OCI-LY7 (cell line): Measurements from ENCODE around the gene PPP2R2B.

Experiments
- EZH2phosphoT487 ChIP-seq: fragments of 200-600 bp; sonication (generic); IDR thresholded peaks from 2 replicates; pipeline ENCODE4 v1.6.1; 2018; ENCODE audit warnings: low read depth, borderline replicate concordance, mild to moderate bottlenecking, mixed run types, antibody characterized with exemption, low read length, moderate library complexity, mixed read lengths
- TF ChIP-seq, protein P1 (sequence below): fragments of 200-600 bp; sonication (generic); conservative IDR thresholded peaks from 2 replicates; pipeline ENCODE4 v1.5.1; 2014; ENCODE audit warnings: mild to moderate bottlenecking, antibody characterized with exemption, low read length, moderate library complexity, mixed read lengths

DNA sequence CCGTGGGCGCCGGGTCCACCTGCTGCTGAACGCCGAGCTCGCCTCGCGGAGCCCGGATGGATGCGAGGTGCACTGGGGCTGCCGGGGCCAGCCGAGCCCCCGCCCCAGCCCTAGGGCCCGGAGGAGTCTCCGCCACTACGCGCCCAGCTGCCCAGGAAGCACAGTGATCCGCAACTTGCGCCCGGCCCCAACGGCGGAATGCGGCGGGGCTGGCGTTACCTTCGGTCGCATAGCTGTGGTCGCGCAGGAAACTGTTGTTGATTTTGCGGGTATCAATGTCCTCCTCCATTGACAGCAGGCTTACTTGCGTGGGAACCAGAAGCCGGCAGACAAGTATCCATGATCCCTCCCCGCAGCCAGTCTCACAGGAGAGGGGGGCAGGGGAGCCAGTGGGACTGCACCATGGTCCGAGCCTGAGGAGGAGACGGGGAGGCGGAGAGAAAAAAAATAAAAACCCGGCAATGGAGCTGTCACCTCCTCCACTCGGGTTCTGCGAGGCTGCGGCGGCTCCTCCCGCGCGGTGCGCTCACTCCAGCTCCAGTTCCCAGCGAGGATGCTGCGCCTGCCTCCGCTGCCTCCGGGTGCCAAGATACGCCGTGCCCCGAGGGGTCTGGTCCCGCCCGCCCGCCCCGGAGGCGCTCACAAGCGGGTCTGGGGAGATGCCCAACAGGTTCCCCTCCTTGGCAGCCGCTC lies 628 bp downstream of the PPP2R2B start:
- TF ChIP-seq, protein P1, sequence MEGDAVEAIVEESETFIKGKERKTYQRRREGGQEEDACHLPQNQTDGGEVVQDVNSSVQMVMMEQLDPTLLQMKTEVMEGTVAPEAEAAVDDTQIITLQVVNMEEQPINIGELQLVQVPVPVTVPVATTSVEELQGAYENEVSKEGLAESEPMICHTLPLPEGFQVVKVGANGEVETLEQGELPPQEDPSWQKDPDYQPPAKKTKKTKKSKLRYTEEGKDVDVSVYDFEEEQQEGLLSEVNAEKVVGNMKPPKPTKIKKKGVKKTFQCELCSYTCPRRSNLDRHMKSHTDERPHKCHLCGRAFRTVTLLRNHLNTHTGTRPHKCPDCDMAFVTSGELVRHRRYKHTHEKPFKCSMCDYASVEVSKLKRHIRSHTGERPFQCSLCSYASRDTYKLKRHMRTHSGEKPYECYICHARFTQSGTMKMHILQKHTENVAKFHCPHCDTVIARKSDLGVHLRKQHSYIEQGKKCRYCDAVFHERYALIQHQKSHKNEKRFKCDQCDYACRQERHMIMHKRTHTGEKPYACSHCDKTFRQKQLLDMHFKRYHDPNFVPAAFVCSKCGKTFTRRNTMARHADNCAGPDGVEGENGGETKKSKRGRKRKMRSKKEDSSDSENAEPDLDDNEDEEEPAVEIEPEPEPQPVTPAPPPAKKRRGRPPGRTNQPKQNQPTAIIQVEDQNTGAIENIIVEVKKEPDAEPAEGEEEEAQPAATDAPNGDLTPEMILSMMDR: no peak
- no peak for TF ChIP-seq EZH2phosphoT487
